ENCODE measurements around the gene SYNPO. TPM values are rescaled to one million over a fixed set of nuclear protein-coding genes. Genes with fewer than 3 reads are reported as not detected.

Gene SYNPO
- total and polyA plus RNA-seq, 8 donors, result 23.3 to 68.3 (median 28.8) TPM

DNA sequence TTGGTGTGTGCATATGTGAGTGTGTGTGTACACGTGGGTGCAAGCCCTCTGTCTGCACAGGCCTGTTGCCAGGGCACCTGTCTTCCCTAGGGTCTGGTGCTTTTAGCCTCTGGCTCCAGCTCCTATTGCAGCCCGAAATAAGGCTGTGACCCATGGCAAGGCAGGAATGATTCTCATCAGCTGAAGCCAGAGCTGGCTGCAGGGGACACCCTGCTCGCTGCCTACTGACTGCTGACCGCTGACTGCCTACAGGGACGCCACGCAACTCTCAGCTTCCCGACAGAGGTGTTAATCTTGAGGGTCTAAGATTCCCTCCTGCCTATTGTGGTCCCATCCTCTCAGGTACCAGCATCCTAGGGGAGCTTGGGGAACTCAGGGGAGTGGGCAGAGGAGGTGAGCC, 20.6 kb downstream of the SYNPO start, which contains the start of gene MYOZ3:
MYOZ3 (plus strand) TSS at position 166 of the 400 bp plus-strand sequence. CDS start 1,691 bp downstream, outside the sequence.
- FAIRE-seq (no peak), ATAC-seq (no peak), DNase-seq (no peak)
- Histone ChIP-seq H3K4me1 (no peaks in the 10 kb centered on the region), H3K9me3 (no peaks in the 10 kb centered on the region), H3K4me3 (no peak within 1 kb of the TSS), H3K27me3 (no peaks in the 10 kb centered on the region), H3K27ac (no peak within 1 kb of the TSS), H3K36me3 (no peaks in the 10 kb centered on the region)
- WGBS, 2 donors, result 62 to 64% methylated on average over 7 of the region's 7 CpGs
- intact Hi-C loops (cut with DNase I), result no loop called here
- TF ChIP-seq, protein P1, sequence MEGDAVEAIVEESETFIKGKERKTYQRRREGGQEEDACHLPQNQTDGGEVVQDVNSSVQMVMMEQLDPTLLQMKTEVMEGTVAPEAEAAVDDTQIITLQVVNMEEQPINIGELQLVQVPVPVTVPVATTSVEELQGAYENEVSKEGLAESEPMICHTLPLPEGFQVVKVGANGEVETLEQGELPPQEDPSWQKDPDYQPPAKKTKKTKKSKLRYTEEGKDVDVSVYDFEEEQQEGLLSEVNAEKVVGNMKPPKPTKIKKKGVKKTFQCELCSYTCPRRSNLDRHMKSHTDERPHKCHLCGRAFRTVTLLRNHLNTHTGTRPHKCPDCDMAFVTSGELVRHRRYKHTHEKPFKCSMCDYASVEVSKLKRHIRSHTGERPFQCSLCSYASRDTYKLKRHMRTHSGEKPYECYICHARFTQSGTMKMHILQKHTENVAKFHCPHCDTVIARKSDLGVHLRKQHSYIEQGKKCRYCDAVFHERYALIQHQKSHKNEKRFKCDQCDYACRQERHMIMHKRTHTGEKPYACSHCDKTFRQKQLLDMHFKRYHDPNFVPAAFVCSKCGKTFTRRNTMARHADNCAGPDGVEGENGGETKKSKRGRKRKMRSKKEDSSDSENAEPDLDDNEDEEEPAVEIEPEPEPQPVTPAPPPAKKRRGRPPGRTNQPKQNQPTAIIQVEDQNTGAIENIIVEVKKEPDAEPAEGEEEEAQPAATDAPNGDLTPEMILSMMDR (IDR thresholded peaks at IDR 0.05), result no peak

DNA sequence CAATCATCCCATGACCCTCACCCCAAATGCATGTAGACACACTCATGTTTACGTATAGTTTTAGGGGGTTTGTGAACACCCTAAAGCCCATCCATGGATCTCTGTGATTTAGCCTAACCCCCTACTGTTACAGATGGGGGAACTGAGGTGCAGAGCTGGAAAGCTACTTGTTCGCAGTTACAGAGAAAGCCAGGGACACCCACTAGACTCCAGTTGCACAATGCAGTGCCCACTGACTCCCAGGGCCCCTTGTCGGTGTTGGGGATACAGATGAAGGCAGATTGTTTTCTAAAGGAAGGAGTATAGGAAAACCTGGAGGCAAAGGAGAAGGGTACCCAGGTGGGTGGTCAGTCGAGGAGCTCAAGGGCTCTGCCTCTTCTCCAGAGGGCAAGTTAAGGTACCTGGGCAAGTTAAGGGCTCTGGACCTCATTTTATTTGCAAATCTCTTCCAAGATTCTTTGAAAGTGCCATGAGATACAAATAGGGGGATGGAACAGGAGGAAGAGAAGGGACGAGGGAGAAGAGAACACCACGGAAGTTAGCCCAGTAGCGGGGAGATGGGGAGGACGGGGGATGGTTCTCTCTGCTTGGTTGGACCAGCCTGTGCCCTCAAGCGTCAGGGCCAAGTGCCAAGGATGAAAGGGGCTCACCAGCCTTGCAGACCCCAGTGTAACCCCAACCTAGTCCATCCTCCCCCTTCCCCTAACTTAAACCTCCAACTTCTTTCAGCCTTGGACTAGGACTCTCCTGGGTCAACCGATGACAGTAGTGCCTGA, 21.5 kb downstream of the SYNPO start:
- no peak overlapping the region for H3K27ac ChIP-seq
- FAIRE-seq, result no peak
- H3K4me1 ChIP-seq, result no peaks in the 10 kb centered on the region
- no peak for DNase-seq
- 71 to 80% methylated on average over 10 of the region's 10 CpGs for WGBS, 2 donors
- no peak for ATAC-seq
- H3K9me3 ChIP-seq, result no peaks in the 10 kb centered on the region
- no peaks in the 10 kb centered on the region for H3K27me3 ChIP-seq
- TF ChIP-seq, protein P1 (IDR thresholded peaks at IDR 0.05), result no peak
- intact Hi-C loops (cut with DNase I), result no loop called here
- H3K4me3 ChIP-seq, result no peak overlapping the region
- no peaks in the 10 kb centered on the region for H3K36me3 ChIP-seq

DNA sequence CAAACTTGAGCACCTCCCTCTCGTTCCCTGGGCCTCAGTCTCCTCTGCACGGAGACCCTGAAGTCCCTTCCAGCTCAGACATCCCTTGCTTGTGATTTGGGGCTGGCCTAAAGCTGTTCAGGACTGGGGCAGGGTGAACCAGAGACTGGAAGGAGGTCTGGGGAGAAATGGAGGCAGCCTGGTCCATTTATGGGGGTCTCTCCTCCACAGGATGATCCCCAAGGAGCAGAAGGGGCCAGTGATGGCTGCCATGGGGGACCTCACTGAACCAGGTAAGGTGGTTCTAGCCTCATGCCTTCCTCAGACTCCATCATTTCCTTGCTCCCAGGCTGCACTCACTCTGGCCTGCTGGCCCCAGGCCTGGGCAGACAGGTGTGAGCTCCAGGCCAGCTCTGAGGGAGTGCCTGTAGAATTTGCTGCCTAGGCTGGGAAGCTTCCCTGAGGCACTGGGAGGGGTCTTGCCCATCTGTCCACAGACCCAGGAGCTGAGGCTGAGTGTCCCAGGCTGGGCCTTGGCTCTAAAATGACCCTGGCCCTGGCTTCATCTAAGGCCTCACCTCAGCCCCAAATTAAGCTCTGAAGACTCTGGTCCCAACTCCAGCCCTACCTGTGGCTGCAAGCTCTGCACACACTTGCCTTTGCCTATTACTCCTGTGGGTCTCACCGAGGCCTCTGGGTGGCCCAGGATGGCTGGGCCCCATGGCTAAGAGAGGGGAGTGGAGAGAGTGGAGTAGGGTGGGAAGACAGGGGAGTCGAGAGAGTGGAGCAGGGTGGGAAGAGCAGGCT, 22.5 kb downstream of the SYNPO start:
- H3K4me1 ChIP-seq, result no peaks in the 10 kb centered on the region
- ATAC-seq (no peak), DNase-seq (no peak), FAIRE-seq (no peak)
- no peaks in the 10 kb centered on the region for H3K27me3 ChIP-seq
- H3K36me3 ChIP-seq, result no peaks in the 10 kb centered on the region
- intact Hi-C loops (cut with DNase I), result no loop called here
- H3K4me3 ChIP-seq, result no peak overlapping the region
- TF ChIP-seq, protein P1 (IDR thresholded peaks at IDR 0.05), result no peak
- no peak overlapping the region for H3K27ac ChIP-seq
- H3K9me3 ChIP-seq, result no peaks in the 10 kb centered on the region
- WGBS, 2 donors, result 72 to 73% methylated on average over 4 of the region's 4 CpGs

DNA sequence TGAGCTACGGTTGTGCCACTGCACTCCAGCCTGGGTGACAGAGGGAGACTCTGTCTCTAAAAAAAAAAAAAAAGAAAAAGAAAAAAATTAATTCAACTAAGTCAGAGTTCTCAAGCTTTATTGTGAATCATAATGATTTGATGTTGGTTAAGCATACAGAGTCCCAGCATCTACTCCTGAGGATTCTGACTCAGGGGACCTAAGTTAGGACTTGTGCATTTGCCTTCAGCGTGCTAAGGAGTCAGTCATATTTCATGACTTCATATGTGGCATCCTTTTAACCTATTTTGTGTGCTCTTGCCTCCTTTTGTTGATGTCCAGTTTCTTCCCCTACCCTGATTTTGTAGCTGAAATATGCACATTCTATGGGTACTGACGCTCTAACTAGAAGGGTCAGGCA, 23.5 kb downstream of the SYNPO start:
- TF ChIP-seq, protein P1 (IDR thresholded peaks at IDR 0.05), result no peak
- ATAC-seq, result no peak
- WGBS, 2 donors, result 84 to 91% methylated on average over 3 of the region's 3 CpGs

More for the DNA sequence above, 23.5 kb downstream of the SYNPO start:
- Histone ChIP-seq H3K27me3 (no peaks in the 10 kb centered on the region), H3K4me1 (no peaks in the 10 kb centered on the region), H3K36me3 (no peaks in the 10 kb centered on the region), H3K4me3 (no peak overlapping the region), H3K27ac (no peak overlapping the region), H3K9me3 (no peaks in the 10 kb centered on the region)
- FAIRE-seq (no peak), DNase-seq (no peak)
- intact Hi-C loops (cut with DNase I), result no loop called here

All from pancreas (tissue), 10 donors.